Activated CD8-positive, alpha-beta memory T cell treated with anti-CD3 and anti-CD28 coated beads, Interleukin-2, amount 50 U/mL, for 48 hours (primary cell): Measurements from ENCODE around the gene AFDN.
"Not testable (repeated sequence)": the region's sequence is repeated elsewhere in the genome, so short reads cannot be mapped to it uniquely, and the experiment has no call there.

Source experiments
- DNase-seq: peaks from one replicate; pipeline ENCODE4 v3.0.0-alpha.2; 2020

AFDN gene

GRCh38 chr6:167984876-167985604 lies 158.3 kb downstream of the AFDN start:
- no peak for DNase-seq

DNA sequence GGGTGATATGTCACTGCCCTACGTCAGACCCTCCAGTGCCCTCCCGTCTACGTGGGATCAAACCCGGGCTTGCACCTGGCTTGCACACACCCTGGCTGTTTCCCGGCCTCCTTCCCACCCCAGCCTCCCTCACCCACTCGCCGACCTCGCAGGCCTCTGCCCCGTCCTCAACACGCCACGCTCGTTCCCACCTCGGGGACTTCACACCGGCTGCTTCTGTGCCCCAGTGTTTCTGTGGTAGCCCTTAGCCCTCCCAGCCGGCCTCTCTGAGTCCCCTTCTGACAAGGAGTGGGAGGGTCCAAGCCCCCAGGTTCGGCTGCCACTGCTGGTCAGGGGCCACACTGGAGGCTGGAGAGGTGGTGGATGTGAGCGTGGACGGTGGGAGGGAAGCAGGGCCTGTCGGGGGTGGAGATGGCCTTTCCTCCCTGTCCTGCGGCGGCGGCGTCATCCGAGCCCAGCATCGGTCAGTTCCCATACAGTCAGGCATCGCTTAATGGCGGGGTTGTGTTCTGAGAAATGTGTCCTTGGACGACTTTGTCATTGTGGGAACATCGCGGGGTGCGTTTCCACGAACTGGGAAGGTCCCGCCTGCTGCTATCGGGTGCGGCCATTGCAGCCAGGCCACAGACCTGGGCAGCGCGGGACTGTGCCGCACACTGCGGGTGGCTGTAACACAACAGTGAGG lies 159.3 kb downstream of the AFDN start:
- no peak for DNase-seq

- DNase-seq = no peak
These were observed 160.9 kb downstream of the AFDN start for GRCh38 chr6:167987396-167988153.

DNA sequence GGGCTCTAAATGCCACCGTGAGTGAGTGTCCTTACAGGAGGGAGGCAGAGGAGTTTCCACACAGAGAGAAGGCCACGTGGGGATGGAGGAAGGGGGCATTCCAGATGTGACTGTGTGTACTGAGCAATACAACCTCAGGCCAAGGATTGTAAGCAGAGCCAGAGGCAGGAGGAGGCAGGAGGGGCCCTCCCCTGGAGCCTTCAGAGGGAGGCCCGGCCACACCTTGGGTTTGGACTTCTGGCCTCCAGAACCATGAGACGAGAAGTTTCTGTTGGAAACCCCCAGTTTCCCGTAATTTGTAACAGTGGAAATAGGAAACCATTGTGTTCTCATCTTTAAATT lies 161.4 kb downstream of the AFDN start:
- no peak for DNase-seq

GRCh38 chr6:167988945-167989841 lies 162.5 kb downstream of the AFDN start:
- DNase-seq = no peak

DNA sequence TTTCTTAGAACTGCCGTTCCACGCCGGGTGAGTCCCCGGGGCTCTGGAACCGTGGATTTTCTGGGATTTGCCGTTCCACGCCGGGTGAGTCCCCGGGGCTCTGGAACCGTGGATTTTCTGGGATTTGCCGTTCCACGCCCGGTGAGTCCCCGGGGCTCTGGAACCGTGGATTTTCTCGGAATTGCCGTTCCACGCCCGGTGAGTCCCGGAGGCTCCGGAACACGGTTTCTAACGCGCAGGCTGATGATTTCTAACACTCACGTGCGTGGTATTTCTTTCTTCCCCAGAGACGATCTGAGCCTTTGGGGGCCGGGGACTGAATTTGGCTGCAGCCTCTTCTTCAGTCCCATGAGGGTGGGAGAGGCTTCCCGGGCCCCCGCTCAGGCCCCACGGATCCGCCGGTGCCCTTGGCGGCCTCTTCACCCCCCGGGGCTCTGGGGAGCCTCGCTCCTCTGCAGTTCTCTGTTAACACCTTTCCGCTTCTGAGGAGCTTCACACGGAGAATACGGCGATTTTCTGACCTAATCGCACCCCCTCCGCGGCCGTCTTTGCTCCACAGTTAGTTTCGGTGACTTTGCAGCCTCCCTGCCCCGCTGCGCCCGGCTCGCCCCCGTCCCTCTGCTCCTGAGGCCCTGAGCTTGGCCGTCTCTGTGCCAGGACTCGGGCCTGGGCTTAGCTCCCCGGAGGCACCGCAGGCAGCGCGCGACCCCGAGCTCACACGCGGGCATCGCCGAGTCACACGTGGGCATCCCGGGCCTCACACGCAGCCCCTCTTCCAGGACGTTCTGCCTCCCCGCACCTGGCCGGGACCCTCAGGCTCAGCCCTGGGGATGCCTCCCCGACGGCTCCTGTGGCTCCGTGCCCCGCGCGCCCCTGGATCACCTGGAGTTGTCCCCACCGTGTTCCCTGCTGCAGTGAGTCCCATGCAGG lies 163.6 kb downstream of the AFDN start:
- no peak for DNase-seq

- DNase-seq = no peak
These were observed 166.5 kb downstream of the AFDN start for GRCh38 chr6:167993169-167993568.

DNA sequence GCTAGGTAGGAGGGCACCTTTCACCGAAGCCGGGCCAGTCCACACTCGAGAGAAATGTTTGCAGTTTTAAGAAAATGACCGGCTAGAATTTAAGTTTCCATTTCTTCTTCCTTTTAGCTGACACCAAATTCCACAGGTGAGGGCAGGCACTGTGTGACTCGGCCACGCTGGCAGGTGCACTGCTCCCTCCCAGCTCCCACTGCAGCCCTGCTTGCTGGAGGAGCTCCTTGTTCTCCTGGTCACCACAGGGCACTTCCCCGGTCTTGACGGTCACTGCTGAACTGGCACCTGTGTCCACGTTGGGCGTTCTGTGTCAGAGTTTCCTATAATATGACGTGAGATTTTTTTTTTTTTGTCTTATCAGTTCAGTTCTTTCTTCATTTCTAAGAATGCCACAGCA lies 167.1 kb downstream of the AFDN start:
- no peak for DNase-seq

DNA sequence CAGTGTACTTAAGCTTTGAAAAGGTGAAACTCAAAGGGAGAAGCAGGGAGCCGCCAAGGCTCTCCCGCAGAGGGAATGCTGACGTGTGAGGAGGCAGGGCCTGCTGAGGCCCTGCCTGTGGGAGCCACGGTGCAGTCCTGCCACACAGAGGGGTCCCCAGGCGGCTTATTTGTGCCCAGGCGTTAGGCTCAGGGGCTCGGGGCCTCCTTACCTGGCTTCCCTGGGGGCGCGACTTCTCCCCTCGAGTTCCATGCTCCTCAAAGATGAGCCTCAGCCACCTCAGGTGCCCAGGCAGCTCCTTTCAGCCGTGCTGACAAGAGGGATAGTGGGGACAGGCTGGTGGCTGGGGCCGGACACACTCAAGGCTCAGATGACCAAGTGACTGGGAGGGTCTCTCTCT lies 168.6 kb downstream of the AFDN start:
- no peak for DNase-seq

GRCh38 chr6:167995731-167996151 lies 169.0 kb downstream of the AFDN start:
- no peak for DNase-seq

- no peak for DNase-seq
These were observed 169.9 kb downstream of the AFDN start for GRCh38 chr6:167996424-167997199.

GRCh38 chr6:167997642-167998041 lies 170.9 kb downstream of the AFDN start, which contains the start of gene KIF25:
Gene KIF25 (plus strand): TSS chr6:167997671. CDS start chr6:168029586, 31,915 bp downstream.
- DNase-seq = no peak

- DNase-seq = no peak
These were observed 171.5 kb downstream of the AFDN start for GRCh38 chr6:167998215-167998614.

- no peak for DNase-seq
These were observed 173.7 kb downstream of the AFDN start for GRCh38 chr6:168000198-168001028.

- DNase-seq = no peak
These were observed 174.3 kb downstream of the AFDN start for GRCh38 chr6:168001029-168001332.

- not testable (repeated sequence) for DNase-seq
These were observed 174.8 kb downstream of the AFDN start for GRCh38 chr6:168001514-168001913.

DNA sequence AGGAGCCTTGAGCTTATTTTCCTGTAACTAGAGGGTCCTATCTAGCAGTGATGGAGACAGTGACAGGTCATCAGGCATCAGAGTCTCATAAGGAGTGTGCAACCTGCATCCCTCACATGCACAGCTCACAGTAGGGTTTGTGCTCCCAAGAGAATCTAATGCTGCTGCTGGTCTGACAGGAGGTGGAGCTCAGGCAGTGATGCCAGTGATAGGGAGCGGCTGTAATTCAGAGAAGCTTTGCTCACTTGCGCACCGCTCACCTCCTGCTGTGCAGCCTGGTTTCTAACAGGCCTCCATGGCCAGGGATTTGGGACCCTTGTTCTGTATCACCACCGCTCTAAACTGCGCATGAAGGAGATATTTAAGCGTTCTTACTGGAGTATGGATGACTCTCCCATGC lies 176.1 kb downstream of the AFDN start:
- no peak for DNase-seq

GRCh38 chr6:168004023-168004422 lies 177.3 kb downstream of the AFDN start:
- DNase-seq = no peak

DNA sequence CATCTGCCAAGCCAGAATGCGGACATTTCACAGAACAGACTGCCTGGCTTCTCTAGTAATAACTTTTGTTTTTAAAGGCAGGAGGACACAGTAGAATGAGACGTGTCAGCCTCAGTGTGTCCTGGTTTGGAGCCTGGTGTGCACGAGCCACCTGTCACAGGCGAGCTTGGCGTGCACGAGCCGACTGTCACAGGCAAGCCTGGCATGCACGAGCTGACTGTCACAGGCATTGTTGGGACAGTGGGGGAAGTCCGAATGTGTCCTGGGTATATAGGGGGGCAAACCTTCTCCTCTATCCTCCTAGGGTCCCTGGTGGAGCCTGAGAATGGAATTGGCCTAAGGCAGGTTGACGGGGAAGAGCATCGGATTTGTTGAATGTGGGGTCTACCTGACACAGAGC lies 178.2 kb downstream of the AFDN start:
- no peak for DNase-seq

GRCh38 chr6:168005796-168006195 lies 179.1 kb downstream of the AFDN start:
- DNase-seq = no peak
